ENCODE results near the gene SLC25A25.

The SLC25A25 gene

GRCh38 chr9:128139621-128140020 is 71.6 kb downstream of the SLC25A25 start:
- no peak for TF ChIP-seq CTCF (IDR thresholded peaks at IDR 0.05; ENCODE audit: insufficient read depth, low read depth, low read length, missing control alignments)
- no peak for DNase-seq (ENCODE audit: low read depth)
- no peak overlapping the region for H3K4me3 ChIP-seq (ENCODE audit: low read depth, low read length)

- no peak overlapping the region for H3K4me3 ChIP-seq (ENCODE audit: low read depth, low read length)
- TF ChIP-seq CTCF (IDR thresholded peaks at IDR 0.05; ENCODE audit: insufficient read depth, low read depth, low read length, missing control alignments): no peak
- no peak for DNase-seq (ENCODE audit: low read depth)
These were observed 73.6 kb downstream of the SLC25A25 start for GRCh38 chr9:128141604-128142003.

GRCh38 chr9:128142061-128142460 is 74.0 kb downstream of the SLC25A25 start:
- no peak for DNase-seq (ENCODE audit: low read depth)
- no peak overlapping the region for H3K4me3 ChIP-seq (ENCODE audit: low read depth, low read length)
- TF ChIP-seq CTCF (IDR thresholded peaks at IDR 0.05; ENCODE audit: insufficient read depth, low read depth, low read length, missing control alignments): no peak

GRCh38 chr9:128142596-128142995 is 74.6 kb downstream of the SLC25A25 start:
- TF ChIP-seq CTCF (IDR thresholded peaks at IDR 0.05; ENCODE audit: insufficient read depth, low read depth, low read length, missing control alignments): no peak
- no peak overlapping the region for H3K4me3 ChIP-seq (ENCODE audit: low read depth, low read length)
- no peak for DNase-seq (ENCODE audit: low read depth)

GRCh38 chr9:128143525-128144238 is 75.7 kb downstream of the SLC25A25 start:
- no peak for TF ChIP-seq CTCF (IDR thresholded peaks at IDR 0.05; ENCODE audit: insufficient read depth, low read depth, low read length, missing control alignments)
- no peak for DNase-seq (ENCODE audit: low read depth)
- no peak overlapping the region for H3K4me3 ChIP-seq (ENCODE audit: low read depth, low read length)

- no peak for TF ChIP-seq CTCF (IDR thresholded peaks at IDR 0.05; ENCODE audit: insufficient read depth, low read depth, low read length, missing control alignments)
- H3K4me3 ChIP-seq (ENCODE audit: low read depth, low read length): no peak overlapping the region
- DNase-seq (ENCODE audit: low read depth): no peak
These were observed 76.5 kb downstream of the SLC25A25 start for GRCh38 chr9:128144239-128145181.

All from GM12865 (cell line).